MCF 10A (cell line): ENCODE data around the gene ARMH3. TPM values are rescaled to one million over a fixed set of nuclear protein-coding genes. Genes with fewer than 3 reads are reported as not detected.

Experiments used
- BruUV-seq: library from RNA; stranded (reverse); fragments of 400-500 nt; replicated peaks from 2 replicates; lab custom pipeline; 2021; lab: Mats Ljungman, UMichigan
- CTCF ChIA-PET: fragments of 300-600 bp; sonication (Branson Sonifier 250); formaldehyde crosslinking; extraction: SDS; loops from one replicate; lab custom pipeline; 2021; ENCODE audit warnings: antibody characterized with exemption, inconsistent platforms; lab: Yijun Ruan, JAX
- POLR2A ChIA-PET: fragments of 300-600, 350-650 bp; sonication (Branson Sonifier 250); formaldehyde crosslinking; extraction: SDS; loops from one replicate; lab custom pipeline; 2020; ENCODE audit warnings: antibody characterized with exemption, inconsistent platforms; lab: Yijun Ruan, JAX
- DNase-seq: peaks from one replicate; pipeline ENCODE4 v3.0.0-alpha.2; 2018; ENCODE audit not compliant: unreplicated experiment
- H3K27ac Mint-ChIP-seq: one replicate; pipeline ENCODE4 v1.8.0; 2022; ENCODE audit warnings: mild to moderate bottlenecking, low read depth, mixed read lengths; ENCODE audit not compliant: unreplicated experiment
- H3K27me3 Mint-ChIP-seq: one replicate; pipeline ENCODE4 v1.8.0; 2022; ENCODE audit warnings: mixed read lengths; ENCODE audit not compliant: insufficient read depth, unreplicated experiment
- H3K36me3 Mint-ChIP-seq: one replicate; pipeline ENCODE4 v1.8.0; 2022; ENCODE audit warnings: mild to moderate bottlenecking, moderate library complexity, mixed read lengths; ENCODE audit not compliant: insufficient read depth, unreplicated experiment
- H3K4me1 Mint-ChIP-seq: one replicate; pipeline ENCODE4 v1.8.0; 2022; ENCODE audit warnings: mixed read lengths; ENCODE audit not compliant: insufficient read depth, unreplicated experiment
- H3K4me3 Mint-ChIP-seq: one replicate; pipeline ENCODE4 v1.8.0; 2022; ENCODE audit warnings: mild to moderate bottlenecking, moderate library complexity, mixed read lengths; ENCODE audit not compliant: unreplicated experiment
- H3K9me3 Mint-ChIP-seq: one replicate; pipeline ENCODE4 v1.8.0; 2022; ENCODE audit warnings: mixed read lengths; ENCODE audit not compliant: unreplicated experiment
- CTCF ChIP-seq: fragments of 200-600 bp; IDR thresholded peaks from one replicate; pipeline ENCODE4 v1.8.0; 2022; ENCODE audit warnings: antibody characterized with exemption, mild to moderate bottlenecking; ENCODE audit not compliant: unreplicated experiment
- intact Hi-C: fragments of 100-400 bp; cut with micrococcal nuclease; formaldehyde crosslinking; loops from 2 replicates; pipeline ENCODE4 v1.14.1; 2022
- total RNA-seq: library from RNA; stranded (reverse); gene quantifications from 2 replicates; pipeline ENCODE4 v1.2.3, GENCODE V29; 2022

Gene ARMH3
- total RNA-seq, 1 experiment from 2014 or later: 17.6 TPM

GRCh38 chr10:101958691-101959090 is 97.3 kb downstream of the ARMH3 start:
- H3K4me3 Mint-ChIP-seq: no peak overlapping the region
- no peaks in the 10 kb centered on the region for H3K9me3 Mint-ChIP-seq
- H3K27ac Mint-ChIP-seq: no peak overlapping the region
- peaks cover 44% of the 10 kb centered on the region for H3K36me3 Mint-ChIP-seq
- ChIA-PET CTCF (interaction anchor here (0.7 to 1.2 kb wide), 4 partner anchors 20 to 115 kb away, joined by 3 to 6 read pairs (median 3); partner anchors contain the start of gene KCNIP2), POLR2A (interaction anchor here (0.7 to 0.8 kb wide), 2 partner anchors 17 to 99 kb away, joined by 3 read pairs; no protein-coding TSS in a partner anchor)
- DNase-seq: no peak
- H3K4me1 Mint-ChIP-seq: no peaks in the 10 kb centered on the region
- TF ChIP-seq CTCF: no peak
- intact Hi-C loops: no loop called here
- no TSS peak for BruUV-seq
- H3K27me3 Mint-ChIP-seq: no peaks in the 10 kb centered on the region

GRCh38 chr10:101956898-101957297 is 99.1 kb downstream of the ARMH3 start:
- DNase-seq: no peak
- BruUV-seq: no TSS peak

DNA sequence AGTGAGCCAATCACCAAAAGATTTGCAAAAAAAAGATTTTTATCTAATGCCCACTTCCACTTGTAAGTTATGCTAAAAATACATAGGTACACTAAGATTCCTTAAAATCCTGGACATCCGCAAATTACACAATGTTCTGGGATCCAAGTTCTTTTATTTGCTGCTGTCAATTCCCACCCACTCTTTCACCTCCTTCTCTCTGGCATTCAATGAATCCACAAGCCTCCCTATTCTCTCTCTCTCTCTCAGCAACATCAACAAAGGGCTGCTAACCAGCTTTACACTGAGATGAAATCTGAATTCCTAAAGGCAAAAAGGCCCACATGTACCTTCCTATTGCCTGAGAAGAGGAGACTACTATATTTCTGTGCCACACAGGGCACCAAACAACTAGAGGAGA is 99.9 kb downstream of the ARMH3 start:
- Mint-ChIP-seq H3K4me1 (no peaks in the 10 kb centered on the region), H3K36me3 (peaks cover 42% of the 10 kb centered on the region), H3K9me3 (no peaks in the 10 kb centered on the region), H3K27ac (no peak overlapping the region), H3K27me3 (no peaks in the 10 kb centered on the region), H3K4me3 (no peak overlapping the region)
- no peak for DNase-seq
- CTCF ChIA-PET: interaction anchor here (0.6 to 1.3 kb wide), 4 partner anchors 17 to 115 kb away, joined by 3 to 4 read pairs (median 4); no protein-coding TSS in a partner anchor
- POLR2A ChIA-PET: no interaction called here
- BruUV-seq: no TSS peak
- no peak for TF ChIP-seq CTCF
- intact Hi-C loops: no loop called here

More at GRCh38 chr10:101956898-101957297, 99.1 kb downstream of the ARMH3 start:
- no peaks in the 10 kb centered on the region for H3K9me3 Mint-ChIP-seq
- TF ChIP-seq CTCF: no peak
- ChIA-PET POLR2A (interaction anchor here (0.7 to 1.4 kb wide), 2 partner anchors 138 to 1425 kb away, joined by 3 read pairs; partner anchors contain the start of gene OGA), CTCF (interaction anchor here (1.0 to 1.7 kb wide), 3 partner anchors 30 to 116 kb away, joined by 3 to 7 read pairs (median 4); no protein-coding TSS in a partner anchor)
- no peaks in the 10 kb centered on the region for H3K4me1 Mint-ChIP-seq
- no peak overlapping the region for H3K4me3 Mint-ChIP-seq
- no peaks in the 10 kb centered on the region for H3K27me3 Mint-ChIP-seq
- intact Hi-C loops: no loop called here
- peaks cover 44% of the 10 kb centered on the region for H3K36me3 Mint-ChIP-seq
- no peak overlapping the region for H3K27ac Mint-ChIP-seq

GRCh38 chr10:101952191-101952590 is 103.8 kb downstream of the ARMH3 start:
- BruUV-seq: no TSS peak
- H3K4me1 Mint-ChIP-seq: no peaks in the 10 kb centered on the region
- no peaks in the 10 kb centered on the region for H3K27me3 Mint-ChIP-seq
- H3K9me3 Mint-ChIP-seq: no peaks in the 10 kb centered on the region
- CTCF ChIA-PET: no interaction called here
- POLR2A ChIA-PET: no interaction called here
- no peak overlapping the region for H3K4me3 Mint-ChIP-seq
- peaks cover 36% of the 10 kb centered on the region for H3K36me3 Mint-ChIP-seq
- intact Hi-C loops: no loop called here
- no peak for DNase-seq
- no peak for TF ChIP-seq CTCF
- H3K27ac Mint-ChIP-seq: no peak overlapping the region
